Activated naive CD4-positive, alpha-beta T cell treated with anti-CD3 and anti-CD28 coated beads, Interleukin-2, amount 50 U/mL, for 16 hours (primary cell): ENCODE measurements around the gene EIF3A.
"Not testable (repeated sequence)": the region's sequence is repeated elsewhere in the genome, so short reads cannot be mapped to it uniquely, and the experiment has no call there.

ENCODE experiments used
- DNase-seq: peaks from one replicate; pipeline ENCODE4 v3.0.0-alpha.2; 2020

The EIF3A gene

GRCh38 chr10:119098576-119098975 is 18.0 kb upstream of the EIF3A start:
- no peak for DNase-seq

GRCh38 chr10:119096641-119097415 is 16.2 kb upstream of the EIF3A start:
- not testable (repeated sequence) for DNase-seq

GRCh38 chr10:119095640-119096039 is 15.0 kb upstream of the EIF3A start:
- no peak for DNase-seq

- no peak for DNase-seq
These were observed 10.4 kb upstream of the EIF3A start for GRCh38 chr10:119090968-119091367.

DNA sequence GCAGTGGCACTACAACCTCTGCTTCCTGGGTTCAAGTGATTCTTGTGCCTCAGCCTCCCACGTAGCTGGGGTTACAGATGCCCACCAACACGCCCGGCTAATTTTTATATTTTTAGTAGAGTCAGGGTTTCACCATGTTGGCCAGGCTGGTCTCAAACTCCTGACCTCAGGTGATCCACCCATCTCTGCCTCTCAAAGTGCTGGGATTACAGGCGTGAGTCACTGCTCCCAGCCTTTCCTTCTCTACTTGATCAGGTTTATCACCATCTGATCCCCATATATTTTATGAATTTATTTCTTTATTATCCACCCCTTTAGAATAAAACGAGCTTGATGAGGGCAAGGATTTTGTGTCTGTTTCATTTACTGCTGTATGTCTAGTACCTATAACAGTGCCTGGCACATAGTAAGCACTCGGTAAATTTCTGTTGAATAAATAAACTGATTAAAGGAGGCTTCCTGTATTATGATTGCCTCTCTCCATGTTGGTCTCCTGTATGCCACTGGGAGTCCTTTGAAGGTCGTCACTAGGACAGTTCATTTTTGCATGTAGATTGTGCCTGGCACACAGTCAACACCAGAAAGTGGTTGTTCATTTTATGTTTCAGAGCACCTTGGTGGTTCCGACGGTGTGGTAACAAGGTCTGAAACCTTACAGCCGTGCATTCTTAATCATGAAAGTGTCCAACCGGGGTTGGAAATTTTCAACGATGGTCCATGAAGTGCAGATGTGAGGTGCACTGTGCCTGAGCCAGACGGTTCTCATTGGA is 9.6 kb upstream of the EIF3A start:
- peak; percentile 22 for DNase-seq

GRCh38 chr10:119087271-119087882 is 6.8 kb upstream of the EIF3A start:
- DNase-seq = no peak

GRCh38 chr10:119084896-119085295 is 4.3 kb upstream of the EIF3A start:
- DNase-seq = no peak

DNA sequence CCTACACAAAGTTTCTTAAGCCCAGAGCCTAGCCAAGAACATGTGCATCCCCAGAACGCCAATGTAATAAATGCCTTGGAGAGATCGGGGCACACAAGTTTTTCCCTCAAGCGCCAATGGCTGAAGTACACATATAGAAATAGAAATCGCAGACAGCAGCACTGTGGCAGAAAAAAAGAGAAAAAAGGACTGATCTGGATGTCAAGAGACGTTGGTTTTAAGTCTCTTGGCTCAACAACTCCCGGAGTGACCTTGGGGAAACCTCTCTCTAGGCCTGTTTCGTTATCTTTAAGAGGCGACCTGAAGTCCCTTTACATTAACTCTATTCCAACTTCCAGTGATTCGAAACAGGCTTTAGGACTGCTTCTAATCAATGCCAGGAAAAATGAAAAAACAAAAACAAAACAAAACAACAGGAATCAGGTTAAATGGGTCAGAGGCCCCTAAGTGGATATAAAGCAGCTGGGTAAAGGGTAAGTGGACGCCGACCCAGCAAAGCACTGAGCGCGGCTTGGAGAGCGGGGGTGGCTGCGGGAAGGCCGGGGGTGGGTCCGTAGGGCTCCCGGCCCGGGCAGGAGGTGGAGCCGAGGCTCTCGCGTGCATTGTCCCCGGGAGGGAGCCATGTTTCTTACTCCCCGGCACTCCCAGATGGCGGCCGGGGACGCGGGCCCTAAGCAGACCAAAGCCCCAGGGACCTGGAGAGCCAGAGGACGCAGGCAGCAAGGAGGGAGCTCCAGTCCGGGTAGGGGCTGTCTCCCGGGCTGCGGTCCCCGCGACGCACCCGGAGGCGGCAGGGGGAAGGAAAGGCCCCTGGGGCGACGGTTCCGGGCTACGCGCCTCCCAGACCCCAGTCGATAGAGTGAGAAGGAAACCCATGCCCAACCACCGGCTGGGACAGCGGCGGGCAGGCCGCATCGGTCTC is 757 bp downstream of the EIF3A start:
- DNase-seq = peak; percentile 65

DNA sequence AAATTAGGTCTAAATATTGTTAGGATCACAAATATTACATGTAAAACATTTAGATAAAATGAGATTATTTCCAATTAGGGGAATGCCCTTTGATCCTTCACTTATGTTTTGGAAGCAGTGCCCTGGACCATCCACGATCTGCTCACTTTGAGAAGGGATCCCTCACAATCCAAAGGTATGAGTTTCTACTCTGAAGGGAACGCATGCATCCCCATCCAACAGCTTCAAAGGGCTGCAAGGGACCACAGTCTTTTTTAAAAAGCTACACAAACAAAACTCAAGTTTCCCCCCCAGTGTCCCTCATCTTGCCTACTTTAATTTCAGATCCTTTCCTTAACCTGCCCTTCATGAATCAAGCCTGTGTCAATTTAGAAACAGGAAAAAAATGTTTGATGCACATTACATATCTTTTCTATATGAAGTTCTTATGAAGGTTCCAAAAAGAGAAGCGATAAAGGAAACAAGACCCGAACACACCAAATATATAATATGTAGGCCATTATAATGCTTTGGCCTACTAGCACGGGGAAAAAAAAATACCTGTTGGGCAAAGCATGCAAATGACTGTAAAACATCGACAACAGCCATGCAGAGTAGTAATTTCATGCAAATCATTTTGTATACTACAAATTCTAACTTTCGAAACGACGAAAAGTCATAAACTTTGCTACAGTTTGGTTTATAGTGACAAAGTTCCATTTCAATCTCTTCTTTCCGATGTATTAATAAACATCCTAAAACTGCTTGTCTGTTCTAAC is 2.0 kb downstream of the EIF3A start:
- no peak for DNase-seq

DNA sequence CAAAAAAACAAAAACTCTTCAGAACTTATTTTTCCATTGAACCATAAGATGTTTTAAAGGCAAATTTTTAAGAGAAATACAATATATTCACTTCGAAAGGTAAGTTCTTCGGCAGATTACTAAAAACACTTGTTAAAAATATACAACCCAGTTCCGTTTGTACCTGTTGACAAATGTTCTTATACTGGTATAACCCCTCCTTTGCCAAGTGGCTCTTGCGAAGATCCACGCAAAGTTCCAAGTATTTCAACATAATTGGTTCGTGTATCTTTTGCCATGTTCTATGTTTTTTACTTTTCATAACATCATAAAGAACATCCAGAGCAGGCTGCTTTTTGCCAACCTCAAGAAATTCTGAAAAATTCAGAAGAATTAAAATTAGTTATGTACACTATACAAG is 7.0 kb downstream of the EIF3A start:
- no peak for DNase-seq

DNA sequence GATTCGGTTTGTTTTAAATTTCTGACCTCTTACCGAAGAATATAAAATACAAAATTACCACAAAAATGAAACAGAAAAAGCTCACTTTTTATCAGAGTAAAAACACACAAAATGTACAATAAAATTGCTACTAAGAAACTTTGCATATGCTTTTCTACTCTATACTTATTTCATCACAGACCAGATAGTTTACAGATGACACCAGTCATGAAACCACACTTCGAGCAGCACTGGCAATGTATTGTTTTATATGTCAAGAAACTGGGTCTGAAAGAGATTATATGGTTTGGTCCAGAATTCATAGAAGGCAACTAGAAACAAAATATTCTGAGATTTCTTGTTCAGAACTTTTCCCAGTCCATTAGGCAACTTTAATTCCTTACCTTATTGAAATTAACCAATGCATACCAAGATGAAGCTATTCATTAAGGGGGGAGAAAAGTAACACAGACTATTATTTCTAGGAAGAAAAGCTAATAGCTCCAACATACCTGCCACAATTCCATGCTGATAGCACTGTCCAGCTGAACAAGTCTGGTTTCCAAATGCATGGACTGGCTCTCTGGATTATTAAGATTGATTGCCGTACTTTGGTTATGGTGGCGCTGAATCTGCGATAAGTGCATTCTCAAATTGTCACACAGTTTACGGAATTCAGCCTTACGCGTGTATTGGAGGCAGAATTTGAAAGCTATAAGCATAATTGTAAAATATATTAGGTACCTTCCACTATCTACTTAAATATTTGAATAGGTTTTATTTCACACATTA is 10.0 kb downstream of the EIF3A start:
- no peak for DNase-seq

DNA sequence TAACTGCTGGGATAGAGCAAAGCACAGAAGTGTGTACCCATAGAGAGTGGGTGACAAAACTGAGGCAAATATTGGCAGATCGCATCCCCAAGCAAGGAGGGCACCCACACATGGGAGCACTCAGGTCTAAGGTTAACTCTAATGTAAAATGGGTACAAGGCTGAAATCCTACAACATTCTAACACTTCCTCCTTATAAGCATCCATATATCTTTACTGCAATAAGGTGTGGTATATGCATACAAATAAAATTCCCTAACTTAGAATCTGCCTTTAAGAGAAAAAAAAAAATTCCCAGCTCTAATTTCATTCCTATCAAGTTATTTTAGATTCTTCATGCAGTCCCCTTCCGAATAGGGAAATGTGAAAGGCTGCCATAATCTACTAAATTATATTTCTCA is 18.7 kb downstream of the EIF3A start:
- no peak for DNase-seq

- DNase-seq = no peak
These were observed 19.3 kb downstream of the EIF3A start for GRCh38 chr10:119061352-119061751.

DNA sequence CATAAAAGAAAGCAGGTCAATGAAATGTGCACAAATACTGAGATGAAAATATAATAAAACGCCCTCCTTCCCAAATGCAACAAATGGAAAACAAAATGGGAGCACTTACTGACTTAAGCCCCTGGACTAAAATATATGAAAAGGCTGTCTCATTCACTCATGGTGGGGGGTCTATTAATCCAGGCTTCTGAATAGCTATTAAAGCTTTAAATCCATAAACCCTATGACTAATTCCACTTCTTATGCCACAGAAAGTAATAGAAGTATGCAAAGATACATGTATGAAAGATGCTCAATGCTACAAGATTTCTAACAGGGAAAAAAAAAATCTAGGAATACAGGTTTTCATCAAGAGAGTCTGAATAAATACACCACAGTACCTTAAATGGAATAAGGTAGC is 20.5 kb downstream of the EIF3A start:
- DNase-seq = no peak

- DNase-seq = no peak
These were observed 21.1 kb downstream of the EIF3A start for GRCh38 chr10:119059557-119059956.

DNA sequence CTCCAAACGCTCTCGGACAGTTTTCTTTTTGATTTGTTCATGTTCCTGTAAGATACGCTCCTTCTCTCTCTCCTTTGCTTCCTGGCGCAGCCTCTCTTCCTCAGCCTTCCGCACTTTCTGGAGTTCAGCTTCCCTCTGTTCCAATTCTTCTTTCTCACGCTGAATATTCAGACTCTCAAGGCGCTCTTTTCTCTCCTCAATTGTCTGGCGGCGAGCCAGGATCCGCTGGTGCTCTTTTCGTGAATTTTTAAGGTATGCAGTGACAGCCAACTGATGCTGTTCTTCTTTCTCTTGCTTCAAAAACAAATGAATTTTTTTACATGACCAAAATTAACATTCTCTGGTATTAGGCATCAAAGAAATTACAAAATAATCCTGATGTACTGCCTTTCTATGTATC is 22.6 kb downstream of the EIF3A start:
- DNase-seq = no peak

DNA sequence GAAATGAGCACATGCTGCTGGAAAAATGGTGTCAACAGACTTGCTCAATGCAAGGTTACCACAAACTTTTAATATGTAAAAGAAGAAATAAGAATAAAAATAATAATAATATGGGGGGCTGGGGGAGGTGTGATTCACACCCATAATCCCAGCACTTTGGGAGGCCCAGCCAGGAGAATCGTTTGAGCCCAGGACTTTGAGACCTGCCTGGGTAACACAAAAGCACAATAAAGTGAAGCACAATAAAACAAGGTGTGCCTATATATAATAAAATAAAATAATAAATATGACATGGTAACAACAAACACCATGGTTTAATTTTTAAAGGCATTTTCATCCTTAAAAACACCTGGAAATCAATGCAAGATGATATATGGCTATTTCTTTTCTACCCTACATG is 25.1 kb downstream of the EIF3A start:
- no peak for DNase-seq

DNA sequence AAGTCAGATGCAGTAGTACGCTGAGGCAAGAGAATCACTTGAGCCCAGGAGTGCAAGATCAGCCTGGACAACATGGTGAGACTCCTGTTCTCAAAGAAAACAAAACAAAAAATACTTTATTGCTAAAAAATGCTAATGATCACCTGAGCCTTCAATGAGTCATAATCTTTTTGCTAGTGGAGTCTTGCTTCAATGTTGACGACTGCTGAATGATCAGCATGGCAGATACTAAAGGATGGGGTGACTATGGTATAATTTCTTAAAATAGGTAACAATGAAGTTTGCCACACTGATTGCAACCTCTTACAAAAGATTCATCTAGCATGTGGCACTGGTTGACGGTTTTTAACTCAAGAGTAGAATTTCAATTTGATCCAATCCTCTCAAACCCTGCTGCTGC is 28.8 kb downstream of the EIF3A start:
- no peak for DNase-seq

DNA sequence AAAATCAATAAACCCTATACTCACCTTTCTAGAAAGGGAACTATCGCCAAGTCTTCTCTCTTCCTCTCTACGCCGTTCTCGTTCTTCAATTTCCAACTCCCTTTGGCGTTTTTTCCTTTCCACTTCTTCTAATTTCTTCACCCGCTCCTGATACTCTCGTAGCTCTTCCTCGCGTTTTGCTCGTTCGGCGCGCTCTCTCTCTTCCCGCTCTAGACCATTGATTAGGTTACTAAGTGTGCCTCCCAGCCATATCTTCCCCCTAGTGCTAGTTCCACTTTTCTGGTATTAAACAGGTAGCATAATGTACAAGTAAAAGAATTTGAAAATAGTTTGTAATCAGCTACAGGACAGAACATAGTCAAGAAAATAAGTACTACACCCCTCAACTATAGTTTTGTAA is 30.8 kb downstream of the EIF3A start:
- DNase-seq = no peak

DNA sequence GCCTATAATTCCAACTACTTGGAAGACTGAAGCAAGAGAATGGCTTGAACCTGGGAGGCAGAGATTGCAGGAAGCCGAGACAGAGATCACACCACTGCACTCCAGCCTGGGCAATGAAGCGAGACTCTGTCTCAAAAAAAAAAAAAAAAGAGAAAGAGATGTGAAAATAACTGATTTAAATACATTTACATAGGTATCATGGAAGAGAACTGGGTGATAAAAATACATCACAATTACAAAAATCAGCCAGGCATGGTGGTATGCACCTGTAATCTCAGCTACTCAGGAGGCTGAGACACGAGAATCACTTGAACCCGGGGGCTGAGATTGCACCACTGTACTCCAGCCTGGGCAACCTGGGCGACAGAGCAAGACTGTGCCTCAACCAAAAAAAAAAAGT is 31.3 kb downstream of the EIF3A start:
- DNase-seq = no peak

DNA sequence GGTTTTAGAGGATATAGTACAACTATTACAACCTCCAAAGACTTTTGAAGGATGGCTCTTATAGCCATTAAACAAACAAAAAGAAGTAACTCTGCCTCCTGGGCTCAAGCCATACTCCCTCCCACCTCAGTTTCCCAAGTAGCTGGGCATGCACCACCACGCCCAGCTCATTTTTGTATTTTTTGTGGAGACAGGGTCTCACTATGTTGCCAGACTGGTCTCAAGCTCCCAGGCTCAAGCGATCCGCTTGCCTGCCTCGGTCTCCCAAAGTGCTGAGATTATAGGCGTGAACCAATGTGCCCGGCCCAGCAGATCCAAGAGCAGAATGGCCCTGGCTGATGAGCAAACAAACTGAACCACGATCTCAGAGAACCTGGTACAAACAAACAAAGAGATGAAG is 35.1 kb downstream of the EIF3A start:
- no peak for DNase-seq
